OCI-LY1 (cell line): ENCODE results near the gene SART3.

ENCODE experiments used
- H2AFZ ChIP-seq: fragments of 200-600 bp; sonication (generic), shearing (Covaris generic); 2 replicates; pipeline ENCODE4 v1.6.0; 2014; ENCODE audit warnings: antibody characterized with exemption, mild to moderate bottlenecking, low read length
- H3F3A ChIP-seq: fragments of 200-600 bp; sonication (generic), shearing (Covaris generic); 2 replicates; pipeline ENCODE4 v1.6.0; 2014; ENCODE audit warnings: mild to moderate bottlenecking, antibody characterized with exemption, low read length, moderate library complexity; ENCODE audit not compliant: insufficient read depth
- H3K27ac ChIP-seq: fragments of 200-600 bp; sonication (generic); 2 replicates; pipeline ENCODE4 v1.5.1; 2014; ENCODE audit warnings: low read length, mixed run types, mild to moderate bottlenecking, low read depth; ENCODE audit not compliant: poor library complexity, severe bottlenecking
- H3K27me3 ChIP-seq: fragments of 200-600 bp; sonication (generic); 2 replicates; pipeline ENCODE4 v1.6.0; 2014; ENCODE audit warnings: antibody characterized with exemption, mild to moderate bottlenecking, low read length, moderate library complexity; ENCODE audit not compliant: insufficient read depth
- H3K36me3 ChIP-seq: fragments of 200-600 bp; sonication (generic); 2 replicates; pipeline ENCODE4 v1.6.1; 2014; ENCODE audit warnings: mild to moderate bottlenecking, antibody characterized with exemption, low read length, moderate library complexity, mixed read lengths; ENCODE audit not compliant: insufficient read depth
- H3K4me1 ChIP-seq: fragments of 200-600 bp; sonication (generic); 2 replicates; pipeline ENCODE4 v1.5.1; 2014; ENCODE audit warnings: mild to moderate bottlenecking, low read length, moderate library complexity; ENCODE audit not compliant: insufficient read depth, severe bottlenecking
- H3K4me2 ChIP-seq: fragments of 200-600 bp; sonication (generic), shearing (Covaris generic); 2 replicates; pipeline ENCODE4 v1.6.1; 2014; ENCODE audit warnings: low read length
- H3K4me3 ChIP-seq: fragments of 200-600 bp; sonication (generic); 2 replicates; pipeline ENCODE4 v1.5.1; 2014; ENCODE audit warnings: low read length, low read depth, mild to moderate bottlenecking, mixed read lengths; ENCODE audit not compliant: poor library complexity, severe bottlenecking
- H3K79me2 ChIP-seq: fragments of 200-600 bp; shearing (Covaris generic); 2 replicates; pipeline ENCODE4 v1.6.1; 2016; ENCODE audit warnings: mixed run types, low read length, mixed read lengths; ENCODE audit not compliant: insufficient read depth
- H3K9ac ChIP-seq: fragments of 200-600 bp; sonication (generic), shearing (Covaris generic); 2 replicates; pipeline ENCODE4 v1.6.1; 2014; ENCODE audit warnings: mild to moderate bottlenecking, low read length, mixed read lengths
- H3K9me2 ChIP-seq: fragments of 200-600 bp; sonication (generic), shearing (Covaris generic); 2 replicates; pipeline ENCODE4 v1.6.1; 2014; ENCODE audit warnings: low read depth, mild to moderate bottlenecking, low read length, mixed read lengths
- H3K9me3 ChIP-seq: fragments of 200-600 bp; shearing (Covaris generic); 2 replicates; pipeline ENCODE4 v1.6.1; 2014; ENCODE audit warnings: low read length, mixed read lengths
- H4K20me1 ChIP-seq: fragments of 200-600 bp; sonication (generic), shearing (Covaris generic); 2 replicates; pipeline ENCODE4 v1.6.0; 2016; ENCODE audit warnings: mild to moderate bottlenecking, low read length; ENCODE audit not compliant: insufficient read depth
- CTCF ChIP-seq: fragments of 200-600 bp; sonication (generic), shearing (Covaris generic); IDR thresholded peaks from 2 replicates; pipeline ENCODE4 v1.5.1; 2017; ENCODE audit warnings: mild to moderate bottlenecking, antibody characterized with exemption, low read length, moderate library complexity, mixed read lengths
- EZH2 ChIP-seq: fragments of 200-600 bp; sonication (generic), shearing (Covaris generic); IDR thresholded peaks from 2 replicates; pipeline ENCODE4 v1.8.0; 2017; ENCODE audit warnings: borderline replicate concordance, mixed run types, mild to moderate bottlenecking, antibody characterized with exemption, low read length, moderate library complexity, mixed read lengths

The SART3 gene

DNA sequence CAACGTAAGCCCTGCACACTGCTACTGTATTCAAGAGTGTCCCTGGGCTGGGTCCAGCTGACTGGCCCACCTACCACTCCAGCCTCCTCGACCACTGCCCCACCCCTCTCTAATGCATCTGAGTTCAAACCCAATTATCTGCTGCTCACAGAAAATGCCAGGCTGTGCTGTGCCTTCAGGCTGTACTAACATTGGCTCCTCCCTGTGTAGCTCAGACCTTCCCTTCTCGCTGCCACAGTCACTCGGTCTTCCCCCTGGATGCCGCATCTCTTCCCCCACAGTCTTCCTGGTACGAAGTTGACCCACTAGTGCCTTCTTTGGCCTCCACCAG is 33.8 kb downstream of the SART3 start:
- Histone ChIP-seq H3K36me3 (peaks cover 90% of the 10 kb centered on the region), H3K9me3 (no peaks in the 10 kb centered on the region), H3F3A (no peaks in the 10 kb centered on the region), H3K27ac (no peak overlapping the region), H3K27me3 (no peaks in the 10 kb centered on the region), H3K4me2 (no peak overlapping the region), H3K9ac (no peak overlapping the region), H4K20me1 (no peaks in the 10 kb centered on the region), H3K79me2 (no peaks in the 10 kb centered on the region), H3K4me1 (no peaks in the 10 kb centered on the region), H3K9me2 (no peaks in the 10 kb centered on the region), H2AFZ (no peak overlapping the region), H3K4me3 (no peak overlapping the region)
- TF ChIP-seq CTCF (no peak), EZH2 (no peak)

- H3K9me3 ChIP-seq, result no peaks in the 10 kb centered on the region
- no peaks in the 10 kb centered on the region for H3K4me1 ChIP-seq
- no peak overlapping the region for H3K27ac ChIP-seq
- TF ChIP-seq CTCF (no peak), EZH2 (no peak)
- H3K4me2 ChIP-seq, result no peak overlapping the region
- no peaks in the 10 kb centered on the region for H3K79me2 ChIP-seq
- peaks cover 90% of the 10 kb centered on the region for H3K36me3 ChIP-seq
- H3K4me3 ChIP-seq, result no peak overlapping the region
- no peaks in the 10 kb centered on the region for H4K20me1 ChIP-seq
- no peaks in the 10 kb centered on the region for H3K27me3 ChIP-seq
- H3F3A ChIP-seq, result no peaks in the 10 kb centered on the region
- no peak overlapping the region for H2AFZ ChIP-seq
- no peak overlapping the region for H3K9ac ChIP-seq
- H3K9me2 ChIP-seq, result no peaks in the 10 kb centered on the region
These were observed 34.3 kb downstream of the SART3 start for GRCh38 chr12:108526482-108527165.

DNA sequence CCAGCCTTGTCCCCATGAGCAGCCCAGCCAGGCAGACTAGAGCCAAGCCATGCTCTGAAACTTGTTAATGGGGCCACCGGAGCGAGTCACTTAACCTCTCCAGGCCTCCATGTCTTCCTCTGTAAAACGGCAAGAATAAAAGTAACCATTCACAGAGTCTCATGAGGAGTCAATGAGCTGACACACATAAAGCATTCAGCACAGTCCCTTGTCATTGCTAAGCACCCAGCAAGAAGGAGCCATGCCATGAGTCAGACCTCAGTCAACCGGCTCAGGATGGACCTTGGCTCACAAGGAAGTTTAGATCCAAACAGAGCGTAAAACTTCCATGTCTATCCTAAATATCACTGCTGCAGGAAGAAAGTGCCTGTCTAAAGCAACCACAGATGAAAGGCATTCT is 35.3 kb downstream of the SART3 start:
- H3K9me3 ChIP-seq, result no peaks in the 10 kb centered on the region
- H2AFZ ChIP-seq, result no peak overlapping the region
- no peak overlapping the region for H3K4me3 ChIP-seq
- H3K4me2 ChIP-seq, result no peak overlapping the region
- no peak overlapping the region for H3K9ac ChIP-seq
- H3K36me3 ChIP-seq, result peaks cover 90% of the 10 kb centered on the region
- H4K20me1 ChIP-seq, result no peaks in the 10 kb centered on the region
- no peaks in the 10 kb centered on the region for H3K9me2 ChIP-seq
- TF ChIP-seq CTCF, result no peak
- TF ChIP-seq EZH2, result no peak
- H3F3A ChIP-seq, result no peaks in the 10 kb centered on the region
- H3K4me1 ChIP-seq, result no peaks in the 10 kb centered on the region
- H3K27me3 ChIP-seq, result no peaks in the 10 kb centered on the region
- no peak overlapping the region for H3K27ac ChIP-seq
- no peaks in the 10 kb centered on the region for H3K79me2 ChIP-seq
